ENCODE results near the gene SRXN1.

DNA sequence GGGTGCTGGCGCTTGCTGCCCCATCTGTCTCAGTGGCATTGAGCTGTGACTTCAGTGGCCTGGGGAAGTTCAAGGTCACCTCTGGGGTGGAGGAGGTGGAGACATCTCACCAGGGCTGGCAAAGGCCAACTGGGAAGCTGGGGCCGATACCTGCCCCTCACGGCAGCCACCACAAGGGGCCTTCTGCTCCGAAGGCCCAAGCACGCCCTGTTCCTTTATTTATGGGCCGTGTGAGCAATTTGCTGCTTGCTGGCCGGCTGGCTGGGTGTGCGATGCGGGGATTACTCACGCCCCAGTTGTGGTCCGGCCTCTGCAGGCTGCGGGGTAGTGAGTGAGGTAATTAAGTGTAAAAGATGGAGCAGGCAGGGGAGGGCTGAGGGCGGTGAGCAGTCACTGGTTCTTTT, 35.8 kb upstream of the SRXN1 start:
- TF ChIP-seq CTCF (IDR thresholded peaks at IDR 0.05 in 4 of 5, conservative IDR thresholded peaks at IDR 0.05 in 1 of 5): no peak
- TF ChIP-seq POLR2A (IDR thresholded peaks at IDR 0.05): no peak
